Measurements from ENCODE around the gene BTF3L4.

DNA sequence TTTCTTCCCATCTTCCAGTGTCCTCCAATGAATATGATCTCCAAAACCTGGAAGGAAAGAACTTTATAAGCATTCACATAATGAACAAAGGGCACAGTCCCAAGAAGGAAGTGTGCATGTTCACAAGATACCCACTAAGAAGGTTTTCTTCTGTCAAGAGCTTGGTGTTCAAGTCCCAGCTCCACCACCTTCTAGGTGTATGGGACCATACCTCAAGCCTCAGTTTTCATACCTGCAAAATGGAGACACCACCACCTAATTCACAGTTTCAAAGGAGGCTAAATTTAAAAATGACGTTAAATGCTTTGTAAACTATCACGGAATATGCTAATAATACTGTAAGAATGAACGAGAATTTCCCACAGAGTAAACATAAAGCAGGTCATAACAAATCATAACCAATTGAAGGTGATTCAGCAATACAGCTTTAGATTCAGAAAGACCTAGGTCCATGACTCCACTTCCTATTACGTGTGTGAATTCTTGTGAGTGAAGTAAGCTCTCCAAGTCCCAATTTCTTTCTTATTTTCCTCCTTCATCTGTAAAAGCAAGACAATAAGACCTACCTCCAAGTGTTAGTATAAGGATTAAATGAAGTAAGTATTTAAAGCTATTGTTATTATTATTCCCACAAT lies 14.4 kb upstream of the BTF3L4 start:
- no peak for TF ChIP-seq POLR2A (IDR thresholded peaks at IDR 0.05)
- TF ChIP-seq, protein P1, sequence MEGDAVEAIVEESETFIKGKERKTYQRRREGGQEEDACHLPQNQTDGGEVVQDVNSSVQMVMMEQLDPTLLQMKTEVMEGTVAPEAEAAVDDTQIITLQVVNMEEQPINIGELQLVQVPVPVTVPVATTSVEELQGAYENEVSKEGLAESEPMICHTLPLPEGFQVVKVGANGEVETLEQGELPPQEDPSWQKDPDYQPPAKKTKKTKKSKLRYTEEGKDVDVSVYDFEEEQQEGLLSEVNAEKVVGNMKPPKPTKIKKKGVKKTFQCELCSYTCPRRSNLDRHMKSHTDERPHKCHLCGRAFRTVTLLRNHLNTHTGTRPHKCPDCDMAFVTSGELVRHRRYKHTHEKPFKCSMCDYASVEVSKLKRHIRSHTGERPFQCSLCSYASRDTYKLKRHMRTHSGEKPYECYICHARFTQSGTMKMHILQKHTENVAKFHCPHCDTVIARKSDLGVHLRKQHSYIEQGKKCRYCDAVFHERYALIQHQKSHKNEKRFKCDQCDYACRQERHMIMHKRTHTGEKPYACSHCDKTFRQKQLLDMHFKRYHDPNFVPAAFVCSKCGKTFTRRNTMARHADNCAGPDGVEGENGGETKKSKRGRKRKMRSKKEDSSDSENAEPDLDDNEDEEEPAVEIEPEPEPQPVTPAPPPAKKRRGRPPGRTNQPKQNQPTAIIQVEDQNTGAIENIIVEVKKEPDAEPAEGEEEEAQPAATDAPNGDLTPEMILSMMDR (IDR thresholded peaks at IDR 0.05), result no peak

All from esophagus squamous epithelium (tissue), 4 donors.